HepG2 (cell line): ENCODE data around the gene TSHZ2. TPM values are rescaled to one million over a fixed set of nuclear protein-coding genes. Genes with fewer than 3 reads are reported as not detected.
A peak's percentile ranks its signal among the peaks of the same experiment; 100 is the strongest.

Experiments used
- BRD4 ChIP-seq: sonication (generic); formaldehyde crosslinking; IDR thresholded peaks from 2 replicates; pipeline ENCODE4 v1.4.0; 2020; ENCODE audit warnings: missing genetic modification reagents
- HOXA5 ChIP-seq: sonication (generic); formaldehyde crosslinking; IDR thresholded peaks from 2 replicates; pipeline ENCODE4 v1.4.0; 2020; ENCODE audit warnings: missing genetic modification reagents
- KMT2B ChIP-seq: IDR thresholded peaks from 2 replicates; pipeline ENCODE4 v1.6.1; 2016; ENCODE audit warnings: missing genetic modification reagents, missing compliant biosample characterization
- NFIB ChIP-seq: sonication (generic); formaldehyde crosslinking; IDR thresholded peaks from 2 replicates; pipeline ENCODE4 v1.9.0; 2021; ENCODE audit warnings: missing genetic modification reagents, mild to moderate bottlenecking, borderline replicate concordance
- NR1H2 ChIP-seq: sonication (generic); formaldehyde crosslinking; IDR thresholded peaks from 2 replicates; pipeline ENCODE4 v1.8.1; 2022; ENCODE audit warnings: low read depth, missing genetic modification reagents, borderline replicate concordance
- RBM22 ChIP-seq: fragments of 200-400 bp; formaldehyde crosslinking; optimal IDR thresholded peaks from 2 replicates; pipeline ENCODE3; 2017; ENCODE audit warnings: mild to moderate bottlenecking, low read length, moderate library complexity
- SNAI1 ChIP-seq: sonication (generic); formaldehyde crosslinking; IDR thresholded peaks from 2 replicates; pipeline ENCODE4 v1.5.0; 2020; ENCODE audit warnings: mild to moderate bottlenecking, missing genetic modification reagents, borderline replicate concordance
- ZBTB21 ChIP-seq: sonication (generic); formaldehyde crosslinking; IDR thresholded peaks from 2 replicates; pipeline ENCODE4 v1.4.0; 2020; ENCODE audit warnings: missing genetic modification reagents
- ZFYVE20 ChIP-seq: sonication (generic); formaldehyde crosslinking; IDR thresholded peaks from 2 replicates; pipeline ENCODE4 v1.8.0; 2023; ENCODE audit warnings: low read depth, mild to moderate bottlenecking, moderate library complexity, missing genetic modification reagents, borderline replicate concordance
- ZNF335 ChIP-seq: sonication (generic); formaldehyde crosslinking; IDR thresholded peaks from 2 replicates; pipeline ENCODE4 v1.4.0; 2020; ENCODE audit warnings: missing genetic modification reagents
- ZNF598 ChIP-seq: sonication (generic); formaldehyde crosslinking; IDR thresholded peaks from 2 replicates; pipeline ENCODE4 v1.5.1; 2020; ENCODE audit warnings: mild to moderate bottlenecking, missing genetic modification reagents, borderline replicate concordance
- ZNF614 ChIP-seq: IDR thresholded peaks from 2 replicates; pipeline ENCODE4 v1.6.1; 2018; ENCODE audit warnings: missing biosample characterization, missing genetic modification reagents, inconsistent platforms, borderline replicate concordance
- ZNF816 ChIP-seq: sonication (generic); formaldehyde crosslinking; IDR thresholded peaks from 2 replicates; pipeline ENCODE4 v1.8.0; 2022; ENCODE audit warnings: missing genetic modification reagents, mild to moderate bottlenecking, borderline replicate concordance
- polyA plus RNA-seq, 8 experiments: library from polyadenylated mRNA; depleted of rRNA in 3 of 8; stranded (reverse) in 7 of 8; unstranded in 1 of 8; fragments of >200 nt; fragmentation: Illumina TruSeq in 4 of 8; extraction: Trizol in 4 of 8; gene quantifications; 2 replicates each; pipeline versions ENCODE4 v1.2.1 to v1.2.3, GENCODE V29; 2011 to 2016; ENCODE audit warnings: low read depth in 4 of 8, missing spikeins in 1 of 8, mixed read lengths in 1 of 8; ENCODE audit not compliant: insufficient read depth in 1 of 8
- total RNA-seq, 5 experiments: library from RNA; depleted of rRNA; stranded (reverse); fragments of >200 nt; fragmentation: Illumina TruSeq; extraction: Trizol; gene quantifications; 2 replicates each; pipeline ENCODE4 v1.2.3, GENCODE V29; 2016; ENCODE audit warnings: low read depth in 1 of 5
- TF ChIP-seq, protein P1 (sequence below): sonication (generic); formaldehyde crosslinking; IDR thresholded peaks from 2 replicates; pipeline ENCODE4 v1.5.0; 2020; ENCODE audit warnings: missing genetic modification reagents, mild to moderate bottlenecking, borderline replicate concordance
- TF ChIP-seq, protein P2 (sequence below): sonication (generic); formaldehyde crosslinking; IDR thresholded peaks from 2 replicates; pipeline ENCODE4 v1.8.1; 2023; ENCODE audit warnings: missing genetic modification reagents, inconsistent platforms, borderline replicate concordance
- TF ChIP-seq, protein P3 (sequence below): sonication (generic); IDR thresholded peaks from 2 replicates; pipeline ENCODE4 v1.6.1; 2016; ENCODE audit warnings: low read depth, borderline replicate concordance
- TF ChIP-seq, protein P4 (sequence below): sonication (generic); formaldehyde crosslinking; IDR thresholded peaks from 2 replicates; pipeline ENCODE4 v1.8.0; 2022; ENCODE audit warnings: mild to moderate bottlenecking, missing genetic modification reagents, moderate library complexity
- TF ChIP-seq, protein P5 (sequence below): IDR thresholded peaks from 2 replicates; pipeline ENCODE4 v1.6.1; 2012; ENCODE audit warnings: low read length, improper control_type of control experiment
- TF ChIP-seq, protein P6 (sequence below): sonication (generic); formaldehyde crosslinking; IDR thresholded peaks from 2 replicates; pipeline ENCODE4 v1.9.0; 2022; ENCODE audit warnings: missing genetic modification reagents, mild to moderate bottlenecking, borderline replicate concordance

The TSHZ2 gene
- total and polyA plus RNA-seq, 2 of the 13 experiments (the other 11 are each of a cell fraction or from before 2014, with no cell fraction given): 0.01 TPM; not detected in 1

DNA sequence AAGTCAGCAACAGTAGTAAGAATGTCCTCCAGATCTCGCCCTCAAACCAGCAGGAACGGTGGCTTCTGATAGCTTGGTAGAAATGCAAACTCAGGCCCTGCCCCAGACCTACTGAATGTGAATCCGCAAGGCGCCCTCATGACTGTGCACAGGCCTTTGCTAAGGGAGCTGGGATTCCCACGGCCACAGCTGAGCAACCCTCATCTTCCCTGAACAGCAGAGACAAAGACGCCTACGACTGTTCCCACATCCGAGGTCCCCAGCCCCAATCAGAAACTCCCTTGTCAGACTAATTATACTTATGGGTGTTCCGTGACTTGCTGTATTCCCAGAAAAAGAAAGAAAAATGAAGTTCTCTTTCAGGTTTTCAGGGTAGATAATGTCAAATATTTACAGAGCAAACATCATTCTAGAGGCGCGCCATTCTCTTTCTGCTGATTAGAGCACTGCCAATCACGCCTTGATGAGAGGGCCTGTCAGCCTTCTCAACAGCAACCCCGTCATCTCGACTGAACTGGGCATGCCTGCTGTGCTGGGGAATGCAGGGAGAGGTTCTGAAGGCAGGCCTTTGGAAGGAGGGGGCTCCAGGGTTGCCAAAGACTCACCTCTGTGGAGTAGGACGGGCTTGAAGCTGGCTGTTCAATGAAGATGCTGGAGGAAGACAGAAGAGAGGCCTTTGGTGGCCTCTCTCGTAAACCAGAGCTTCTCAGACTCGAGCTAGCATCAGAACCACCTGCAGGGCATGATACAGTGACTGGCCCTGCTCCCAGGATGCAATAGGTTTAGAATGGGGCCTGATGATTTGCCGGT lies 541.5 kb downstream of the TSHZ2 start (continued):
- TF ChIP-seq, protein P1, sequence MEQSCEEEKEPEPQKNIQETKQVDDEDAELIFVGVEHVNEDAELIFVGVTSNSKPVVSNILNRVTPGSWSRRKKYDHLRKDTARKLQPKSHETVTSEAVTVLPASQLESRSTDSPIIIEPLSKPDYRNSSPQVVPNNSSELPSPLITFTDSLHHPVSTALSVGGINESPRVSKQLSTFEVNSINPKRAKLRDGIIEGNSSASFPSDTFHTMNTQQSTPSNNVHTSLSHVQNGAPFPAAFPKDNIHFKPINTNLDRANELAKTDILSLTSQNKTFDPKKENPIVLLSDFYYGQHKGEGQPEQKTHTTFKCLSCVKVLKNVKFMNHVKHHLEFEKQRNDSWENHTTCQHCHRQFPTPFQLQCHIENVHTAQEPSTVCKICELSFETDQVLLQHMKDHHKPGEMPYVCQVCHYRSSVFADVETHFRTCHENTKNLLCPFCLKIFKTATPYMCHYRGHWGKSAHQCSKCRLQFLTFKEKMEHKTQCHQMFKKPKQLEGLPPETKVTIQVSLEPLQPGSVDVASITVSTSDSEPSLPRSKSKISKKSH (CRISPR knock-in tag): no peak; the same call in 1 of the 2 replicates
- TF ChIP-seq KMT2B (CRISPR knock-in tag) (no peak), ZNF335 (no peak; the same call in 1 of the 2 replicates), NR1H2 (CRISPR knock-in tag) (no peak), HOXA5 (CRISPR knock-in tag) (peak; percentile 34), ZNF816 (CRISPR knock-in tag) (no peak), RBM22 (no peak), ZNF614 (no peak), SNAI1 (CRISPR knock-in tag) (no peak), ZNF598 (CRISPR knock-in tag) (peak; percentile 62; the same call in 1 of the 2 replicates), NFIB (CRISPR knock-in tag) (no peak), ZFYVE20 (CRISPR knock-in tag) (no peak), BRD4 (CRISPR knock-in tag) (no peak), ZBTB21 (no peak)
- TF ChIP-seq, protein P2, sequence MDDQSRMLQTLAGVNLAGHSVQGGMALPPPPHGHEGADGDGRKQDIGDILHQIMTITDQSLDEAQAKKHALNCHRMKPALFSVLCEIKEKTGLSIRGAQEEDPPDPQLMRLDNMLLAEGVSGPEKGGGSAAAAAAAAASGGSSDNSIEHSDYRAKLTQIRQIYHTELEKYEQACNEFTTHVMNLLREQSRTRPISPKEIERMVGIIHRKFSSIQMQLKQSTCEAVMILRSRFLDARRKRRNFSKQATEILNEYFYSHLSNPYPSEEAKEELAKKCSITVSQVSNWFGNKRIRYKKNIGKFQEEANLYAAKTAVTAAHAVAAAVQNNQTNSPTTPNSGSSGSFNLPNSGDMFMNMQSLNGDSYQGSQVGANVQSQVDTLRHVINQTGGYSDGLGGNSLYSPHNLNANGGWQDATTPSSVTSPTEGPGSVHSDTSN (CRISPR knock-in tag): no peak
- TF ChIP-seq, protein P3, sequence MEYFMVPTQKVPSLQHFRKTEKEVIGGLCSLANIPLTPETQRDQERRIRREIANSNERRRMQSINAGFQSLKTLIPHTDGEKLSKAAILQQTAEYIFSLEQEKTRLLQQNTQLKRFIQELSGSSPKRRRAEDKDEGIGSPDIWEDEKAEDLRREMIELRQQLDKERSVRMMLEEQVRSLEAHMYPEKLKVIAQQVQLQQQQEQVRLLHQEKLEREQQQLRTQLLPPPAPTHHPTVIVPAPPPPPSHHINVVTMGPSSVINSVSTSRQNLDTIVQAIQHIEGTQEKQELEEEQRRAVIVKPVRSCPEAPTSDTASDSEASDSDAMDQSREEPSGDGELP: no peak
- TF ChIP-seq, protein P4, sequence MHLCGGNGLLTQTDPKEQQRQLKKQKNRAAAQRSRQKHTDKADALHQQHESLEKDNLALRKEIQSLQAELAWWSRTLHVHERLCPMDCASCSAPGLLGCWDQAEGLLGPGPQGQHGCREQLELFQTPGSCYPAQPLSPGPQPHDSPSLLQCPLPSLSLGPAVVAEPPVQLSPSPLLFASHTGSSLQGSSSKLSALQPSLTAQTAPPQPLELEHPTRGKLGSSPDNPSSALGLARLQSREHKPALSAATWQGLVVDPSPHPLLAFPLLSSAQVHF (CRISPR knock-in tag): no peak
- TF ChIP-seq, protein P5, sequence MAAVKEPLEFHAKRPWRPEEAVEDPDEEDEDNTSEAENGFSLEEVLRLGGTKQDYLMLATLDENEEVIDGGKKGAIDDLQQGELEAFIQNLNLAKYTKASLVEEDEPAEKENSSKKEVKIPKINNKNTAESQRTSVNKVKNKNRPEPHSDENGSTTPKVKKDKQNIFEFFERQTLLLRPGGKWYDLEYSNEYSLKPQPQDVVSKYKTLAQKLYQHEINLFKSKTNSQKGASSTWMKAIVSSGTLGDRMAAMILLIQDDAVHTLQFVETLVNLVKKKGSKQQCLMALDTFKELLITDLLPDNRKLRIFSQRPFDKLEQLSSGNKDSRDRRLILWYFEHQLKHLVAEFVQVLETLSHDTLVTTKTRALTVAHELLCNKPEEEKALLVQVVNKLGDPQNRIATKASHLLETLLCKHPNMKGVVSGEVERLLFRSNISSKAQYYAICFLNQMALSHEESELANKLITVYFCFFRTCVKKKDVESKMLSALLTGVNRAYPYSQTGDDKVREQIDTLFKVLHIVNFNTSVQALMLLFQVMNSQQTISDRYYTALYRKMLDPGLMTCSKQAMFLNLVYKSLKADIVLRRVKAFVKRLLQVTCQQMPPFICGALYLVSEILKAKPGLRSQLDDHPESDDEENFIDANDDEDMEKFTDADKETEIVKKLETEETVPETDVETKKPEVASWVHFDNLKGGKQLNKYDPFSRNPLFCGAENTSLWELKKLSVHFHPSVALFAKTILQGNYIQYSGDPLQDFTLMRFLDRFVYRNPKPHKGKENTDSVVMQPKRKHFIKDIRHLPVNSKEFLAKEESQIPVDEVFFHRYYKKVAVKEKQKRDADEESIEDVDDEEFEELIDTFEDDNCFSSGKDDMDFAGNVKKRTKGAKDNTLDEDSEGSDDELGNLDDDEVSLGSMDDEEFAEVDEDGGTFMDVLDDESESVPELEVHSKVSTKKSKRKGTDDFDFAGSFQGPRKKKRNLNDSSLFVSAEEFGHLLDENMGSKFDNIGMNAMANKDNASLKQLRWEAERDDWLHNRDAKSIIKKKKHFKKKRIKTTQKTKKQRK: no peak
- TF ChIP-seq, protein P6, sequence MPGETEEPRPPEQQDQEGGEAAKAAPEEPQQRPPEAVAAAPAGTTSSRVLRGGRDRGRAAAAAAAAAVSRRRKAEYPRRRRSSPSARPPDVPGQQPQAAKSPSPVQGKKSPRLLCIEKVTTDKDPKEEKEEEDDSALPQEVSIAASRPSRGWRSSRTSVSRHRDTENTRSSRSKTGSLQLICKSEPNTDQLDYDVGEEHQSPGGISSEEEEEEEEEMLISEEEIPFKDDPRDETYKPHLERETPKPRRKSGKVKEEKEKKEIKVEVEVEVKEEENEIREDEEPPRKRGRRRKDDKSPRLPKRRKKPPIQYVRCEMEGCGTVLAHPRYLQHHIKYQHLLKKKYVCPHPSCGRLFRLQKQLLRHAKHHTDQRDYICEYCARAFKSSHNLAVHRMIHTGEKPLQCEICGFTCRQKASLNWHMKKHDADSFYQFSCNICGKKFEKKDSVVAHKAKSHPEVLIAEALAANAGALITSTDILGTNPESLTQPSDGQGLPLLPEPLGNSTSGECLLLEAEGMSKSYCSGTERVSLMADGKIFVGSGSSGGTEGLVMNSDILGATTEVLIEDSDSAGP (CRISPR knock-in tag): no peak; the same call in 1 of the 2 replicates
